Cardiac muscle cell (in vitro differentiated cells and primary cell): ENCODE results near the gene CLEC19A. TPM values are rescaled to one million over a fixed set of nuclear protein-coding genes. Genes with fewer than 3 reads are reported as not detected.
"Not testable (repeated sequence)": the region's sequence is repeated elsewhere in the genome, so short reads cannot be mapped to it uniquely, and the experiment has no call there.

Source experiments
- DNase-seq, 2 donors: peaks; one replicate each; pipeline versions ENCODE4 v3.0.0 to v3.0.0-alpha.2; 2010 to 2017; ENCODE audit warnings: low read depth in 1 of 2, low spot score in 1 of 2
- H3K27ac ChIP-seq: fragments of 200-600 bp; sonication (generic); 2 replicates; pipeline ENCODE4 v1.5.1; 2016
- H3K27me3 ChIP-seq: fragments of 200-600 bp; sonication (generic); 2 replicates; pipeline ENCODE4 v1.6.0; 2016; ENCODE audit warnings: control low read depth
- H3K36me3 ChIP-seq: fragments of 200-600 bp; sonication (generic); 2 replicates; pipeline ENCODE4 v1.5.1; 2016; ENCODE audit warnings: control low read depth
- H3K4me1 ChIP-seq: fragments of 200-600 bp; sonication (generic); 2 replicates; pipeline ENCODE4 v1.8.1; 2017; ENCODE audit warnings: low read depth, mild to moderate bottlenecking, mixed run types
- H3K4me3 ChIP-seq: fragments of 200-600 bp; sonication (generic); 2 replicates; pipeline ENCODE4 v1.5.1; 2016; ENCODE audit warnings: mild to moderate bottlenecking
- H3K9me3 ChIP-seq: fragments of 200-600 bp; sonication (generic); 2 replicates; pipeline ENCODE4 v1.5.1; 2017; ENCODE audit warnings: low read depth, mild to moderate bottlenecking, control low read depth
- polyA plus RNA-seq: library from polyadenylated mRNA; unstranded; fragments of >200 nt; fragmentation: Nextera tagmentation; extraction: Ambion mirVana; gene quantifications from 2 replicates; pipeline ENCODE4 v1.2.1, GENCODE V29; 2016
- total RNA-seq: library from RNA; depleted of rRNA; stranded (reverse); fragments of >200 nt; gene quantifications from 2 replicates; pipeline ENCODE4 v1.2.3, GENCODE V29; 2016
- TF ChIP-seq, protein P1 (sequence below): IDR thresholded peaks from 2 replicates; pipeline ENCODE4 v1.5.1; 2012; ENCODE audit warnings: low read depth, mild to moderate bottlenecking, low read length

CLEC19A gene
- total and polyA plus RNA-seq, 2 experiments from 2014 or later: not detected

- Histone ChIP-seq H3K4me3 (no peak overlapping the region), H3K27me3 (no peaks in the 10 kb centered on the region), H3K36me3 (no peaks in the 10 kb centered on the region), H3K4me1 (no peaks in the 10 kb centered on the region), H3K9me3 (no peaks in the 10 kb centered on the region), H3K27ac (no peak overlapping the region)
- DNase-seq: no peak
- TF ChIP-seq, protein P1, sequence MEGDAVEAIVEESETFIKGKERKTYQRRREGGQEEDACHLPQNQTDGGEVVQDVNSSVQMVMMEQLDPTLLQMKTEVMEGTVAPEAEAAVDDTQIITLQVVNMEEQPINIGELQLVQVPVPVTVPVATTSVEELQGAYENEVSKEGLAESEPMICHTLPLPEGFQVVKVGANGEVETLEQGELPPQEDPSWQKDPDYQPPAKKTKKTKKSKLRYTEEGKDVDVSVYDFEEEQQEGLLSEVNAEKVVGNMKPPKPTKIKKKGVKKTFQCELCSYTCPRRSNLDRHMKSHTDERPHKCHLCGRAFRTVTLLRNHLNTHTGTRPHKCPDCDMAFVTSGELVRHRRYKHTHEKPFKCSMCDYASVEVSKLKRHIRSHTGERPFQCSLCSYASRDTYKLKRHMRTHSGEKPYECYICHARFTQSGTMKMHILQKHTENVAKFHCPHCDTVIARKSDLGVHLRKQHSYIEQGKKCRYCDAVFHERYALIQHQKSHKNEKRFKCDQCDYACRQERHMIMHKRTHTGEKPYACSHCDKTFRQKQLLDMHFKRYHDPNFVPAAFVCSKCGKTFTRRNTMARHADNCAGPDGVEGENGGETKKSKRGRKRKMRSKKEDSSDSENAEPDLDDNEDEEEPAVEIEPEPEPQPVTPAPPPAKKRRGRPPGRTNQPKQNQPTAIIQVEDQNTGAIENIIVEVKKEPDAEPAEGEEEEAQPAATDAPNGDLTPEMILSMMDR: no peak
These were observed 31.3 kb downstream of the CLEC19A start for GRCh38 chr16:19316846-19317245.

GRCh38 chr16:19321186-19321585 is 35.7 kb downstream of the CLEC19A start:
- not testable (repeated sequence) for DNase-seq, H3K4me3 ChIP-seq, H3K4me1 ChIP-seq, H3K27ac ChIP-seq, H3K27me3 ChIP-seq, H3K36me3 ChIP-seq, H3K9me3 ChIP-seq

- Histone ChIP-seq H3K36me3 (no peaks in the 10 kb centered on the region), H3K27ac (no peak overlapping the region), H3K27me3 (no peaks in the 10 kb centered on the region), H3K4me3 (no peak overlapping the region), H3K4me1 (no peaks in the 10 kb centered on the region), H3K9me3 (no peaks in the 10 kb centered on the region)
- TF ChIP-seq, protein P1: no peak
- no peak for DNase-seq
These were observed 38.1 kb downstream of the CLEC19A start for GRCh38 chr16:19323596-19323995.

DNA sequence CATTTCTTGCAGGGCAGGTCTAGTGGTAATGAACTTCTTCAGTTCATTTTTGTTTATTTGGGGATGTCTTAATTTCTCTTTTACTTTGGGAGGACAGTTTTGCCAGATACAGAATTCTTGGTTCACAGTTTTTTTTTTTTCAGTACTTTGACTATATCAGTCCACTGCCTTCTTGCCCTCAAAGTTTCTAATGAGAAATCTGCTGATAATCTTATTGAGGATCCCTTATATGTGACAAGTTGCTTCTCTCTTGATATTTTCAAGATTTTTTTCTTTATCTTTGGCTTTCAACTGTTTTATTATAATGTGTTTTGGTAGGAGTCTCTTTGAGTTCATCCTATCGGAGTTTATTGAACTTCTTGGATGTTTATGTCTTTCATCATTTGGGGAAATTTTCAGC is 42.8 kb downstream of the CLEC19A start:
- TF ChIP-seq, protein P1: no peak
- H3K27ac ChIP-seq: no peak overlapping the region
- DNase-seq: no peak
- H3K4me3 ChIP-seq: no peak overlapping the region
- H3K36me3 ChIP-seq: no peaks in the 10 kb centered on the region
- no peaks in the 10 kb centered on the region for H3K9me3 ChIP-seq
- H3K4me1 ChIP-seq: no peaks in the 10 kb centered on the region
- no peaks in the 10 kb centered on the region for H3K27me3 ChIP-seq

DNA sequence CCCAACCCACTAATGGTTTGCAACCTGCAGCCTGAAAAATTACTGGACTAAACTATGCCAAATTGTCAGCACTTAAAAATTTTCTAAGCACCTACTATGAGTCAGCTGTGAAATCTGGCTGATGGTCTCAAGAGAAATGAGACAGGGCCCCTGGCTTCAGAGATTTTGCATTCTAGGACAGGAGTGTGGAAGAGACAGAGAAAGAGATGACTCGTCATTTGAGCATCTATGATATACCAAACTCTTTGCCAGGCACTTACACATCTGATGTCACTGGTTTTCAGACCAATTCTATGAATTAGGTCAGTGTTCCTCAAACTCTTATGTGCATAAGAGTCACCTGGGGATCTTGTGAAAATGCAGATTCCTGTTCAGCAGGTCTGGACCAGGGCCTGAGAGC is 44.4 kb downstream of the CLEC19A start:
- no peaks in the 10 kb centered on the region for H3K9me3 ChIP-seq
- no peak for DNase-seq
- H3K27ac ChIP-seq: no peak overlapping the region
- no peaks in the 10 kb centered on the region for H3K4me1 ChIP-seq
- H3K4me3 ChIP-seq: no peak overlapping the region
- TF ChIP-seq, protein P1: no peak
- no peaks in the 10 kb centered on the region for H3K36me3 ChIP-seq
- no peaks in the 10 kb centered on the region for H3K27me3 ChIP-seq

DNA sequence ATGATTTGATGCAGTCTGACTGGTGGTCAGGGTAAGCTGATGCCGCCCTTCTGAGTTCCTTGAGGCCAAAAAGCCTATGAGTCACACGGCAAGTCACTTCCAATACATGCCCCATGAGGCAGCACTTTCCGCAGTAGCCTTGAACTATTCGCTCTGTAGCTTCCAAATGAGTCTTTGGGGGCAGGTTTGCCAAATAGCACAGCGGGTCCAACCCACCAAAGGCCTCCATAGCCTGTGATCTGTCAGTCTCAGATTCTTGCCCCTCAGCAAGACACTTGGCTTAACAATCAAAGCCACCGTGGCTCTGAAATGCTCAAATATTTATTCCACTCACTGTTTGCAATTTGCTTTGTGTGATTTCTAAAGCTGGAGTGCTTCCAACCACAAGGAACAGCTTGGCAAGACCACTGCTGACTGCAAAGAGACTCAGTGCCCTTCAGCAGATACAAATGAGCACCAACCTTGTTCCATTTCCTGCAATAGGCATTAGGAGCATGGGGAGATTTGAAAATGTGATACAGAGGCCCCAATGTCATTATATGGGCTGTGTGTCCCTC is 45.4 kb downstream of the CLEC19A start:
- TF ChIP-seq, protein P1: no peak
- Histone ChIP-seq H3K27ac (no peak overlapping the region), H3K27me3 (no peaks in the 10 kb centered on the region), H3K4me3 (no peak overlapping the region), H3K36me3 (no peaks in the 10 kb centered on the region), H3K9me3 (no peaks in the 10 kb centered on the region), H3K4me1 (no peaks in the 10 kb centered on the region)
- peak in 1 of 2 donors; percentile 2 for DNase-seq
